Hepatocyte (in vitro differentiated cells): ENCODE results near the gene OSBPL5. TPM values are rescaled to one million over a fixed set of nuclear protein-coding genes. Genes with fewer than 3 reads are reported as not detected.

Source experiments
- DNase-seq: peaks from one replicate; pipeline ENCODE4 v3.0.0-alpha.2; 2016; ENCODE audit warnings: low spot score
- H2AFZ ChIP-seq: fragments of 200-600 bp; sonication (generic); 2 replicates; pipeline ENCODE4 v1.6.0; 2016; ENCODE audit warnings: antibody characterized with exemption, mild to moderate bottlenecking
- H3K27ac ChIP-seq: fragments of 200-600 bp; sonication (generic); 2 replicates; pipeline ENCODE4 v1.5.1; 2016; ENCODE audit warnings: mild to moderate bottlenecking
- H3K27me3 ChIP-seq: fragments of 200-600 bp; sonication (generic); 2 replicates; pipeline ENCODE4 v1.6.1; 2016
- H3K36me3 ChIP-seq: fragments of 200-600 bp; sonication (generic); replicated peaks from 2 replicates; pipeline ENCODE4 v1.5.1; 2016; ENCODE audit warnings: low read depth; ENCODE audit not compliant: insufficient read depth
- H3K4me1 ChIP-seq: fragments of 200-600 bp; sonication (generic); 2 replicates; pipeline ENCODE4 v1.5.1; 2016; ENCODE audit warnings: mild to moderate bottlenecking, moderate library complexity; ENCODE audit not compliant: insufficient read depth
- H3K4me2 ChIP-seq: fragments of 200-600 bp; sonication (generic); 2 replicates; pipeline ENCODE4 v1.6.0; 2016
- H3K4me3 ChIP-seq: fragments of 200-600 bp; sonication (generic); 2 replicates; pipeline ENCODE4 v1.5.1; 2016; ENCODE audit warnings: mild to moderate bottlenecking
- H3K79me2 ChIP-seq: fragments of 200-600 bp; sonication (generic); 2 replicates; pipeline ENCODE4 v1.6.0; 2017; ENCODE audit warnings: mild to moderate bottlenecking
- H3K9me2 ChIP-seq: fragments of 200-600 bp; sonication (generic); replicated peaks from 2 replicates; pipeline ENCODE4 v1.6.0; 2017; ENCODE audit warnings: mild to moderate bottlenecking; ENCODE audit not compliant: insufficient read depth
- H3K9me3 ChIP-seq: fragments of 200-600 bp; sonication (generic); 2 replicates; pipeline ENCODE4 v1.5.1; 2016; ENCODE audit warnings: low read depth, mild to moderate bottlenecking
- H4K20me1 ChIP-seq: fragments of 200-600 bp; sonication (generic); 2 replicates; pipeline ENCODE4 v1.6.0; 2016; ENCODE audit warnings: mild to moderate bottlenecking; ENCODE audit not compliant: insufficient read depth, poor library complexity, severe bottlenecking
- CTCF ChIP-seq: fragments of 200-600 bp; sonication (generic); IDR thresholded peaks from 2 replicates; pipeline ENCODE4 v1.5.1; 2016; ENCODE audit warnings: antibody characterized with exemption, mild to moderate bottlenecking; ENCODE audit not compliant: poor library complexity
- EZH2 ChIP-seq: fragments of 200-600 bp; sonication (generic); IDR thresholded peaks from 2 replicates; pipeline ENCODE4 v1.6.1; 2016; ENCODE audit warnings: antibody characterized with exemption, mild to moderate bottlenecking, borderline replicate concordance
- EZH2phosphoT487 ChIP-seq: fragments of 200-600 bp; sonication (generic); IDR thresholded peaks from one replicate; pipeline ENCODE4 v1.6.1; 2018; ENCODE audit warnings: antibody characterized with exemption, mild to moderate bottlenecking, low read depth, moderate library complexity; ENCODE audit not compliant: unreplicated experiment, severe bottlenecking
- WGBS: methylation state at CpG from one replicate; pipeline ENCODE4 v1.1.6; 2016; ENCODE audit warnings: low lambda C conversion rate; ENCODE audit errors: missing lambda C conversion rate; 5-methylcytosine and 5-hydroxymethylcytosine counted together
- polyA plus RNA-seq: library from polyadenylated mRNA; unstranded; fragments of >200 nt; fragmentation: Nextera tagmentation; extraction: Ambion mirVana; gene quantifications from 2 replicates; pipeline ENCODE4 v1.2.1, GENCODE V29; 2016
- total RNA-seq: library from RNA; depleted of rRNA; stranded (reverse); fragments of >200 nt; gene quantifications from 2 replicates; pipeline ENCODE4 v1.2.3, GENCODE V29; 2014

The OSBPL5 gene
- total and polyA plus RNA-seq, 2 experiments from 2014 or later, result 9.0 to 12.5 TPM

GRCh38 chr11:3160252-3161031 is 4.7 kb downstream of the OSBPL5 start:
- peak overlapping the region; percentile 20 for H3K4me3 ChIP-seq
- H2AFZ ChIP-seq, result no peak overlapping the region
- no peak for TF ChIP-seq CTCF
- TF ChIP-seq EZH2phosphoT487, result no peak
- no peak for TF ChIP-seq EZH2
- no peaks in the 10 kb centered on the region for H3K36me3 ChIP-seq
- H3K9me2 ChIP-seq, result no peaks in the 10 kb centered on the region
- no peaks in the 10 kb centered on the region for H3K9me3 ChIP-seq
- peaks cover 39% of the 10 kb centered on the region for H3K79me2 ChIP-seq
- peaks cover 16% of the 10 kb centered on the region for H4K20me1 ChIP-seq
- WGBS, result 4% methylated on average over 45 of the region's 48 CpGs
- H3K4me1 ChIP-seq, result peaks cover 25% of the 10 kb centered on the region
- peak; percentile 90 for DNase-seq
- H3K27me3 ChIP-seq, result peaks cover 3% of the 10 kb centered on the region
- H3K4me2 ChIP-seq, result peak overlapping the region; percentile 85
- H3K27ac ChIP-seq, result no peak overlapping the region

- Histone ChIP-seq H3K36me3 (no peaks in the 10 kb centered on the region), H3K4me3 (peak overlapping the region; percentile 20), H3K27me3 (peaks cover 2% of the 10 kb centered on the region), H3K27ac (no peak overlapping the region), H3K4me1 (peaks cover 32% of the 10 kb centered on the region), H3K9me2 (no peaks in the 10 kb centered on the region), H3K4me2 (peak overlapping the region; percentile 85), H3K79me2 (peaks cover 38% of the 10 kb centered on the region), H3K9me3 (no peaks in the 10 kb centered on the region), H4K20me1 (peaks cover 16% of the 10 kb centered on the region), H2AFZ (no peak overlapping the region)
- WGBS, result 60% methylated on average over 14 of the region's 14 CpGs
- peak; percentile 65 for DNase-seq
- TF ChIP-seq EZH2phosphoT487, result no peak
- no peak for TF ChIP-seq EZH2
- TF ChIP-seq CTCF, result no peak
Measured at GRCh38 chr11:3159296-3160190, 5.6 kb downstream of the OSBPL5 start.

GRCh38 chr11:3158821-3159220 is 6.3 kb downstream of the OSBPL5 start:
- H3K79me2 ChIP-seq, result peaks cover 34% of the 10 kb centered on the region
- WGBS, result 88% methylated on average over 13 of the region's 13 CpGs
- peaks cover 2% of the 10 kb centered on the region for H3K27me3 ChIP-seq
- DNase-seq, result no peak
- no peaks in the 10 kb centered on the region for H3K36me3 ChIP-seq
- peak overlapping the region; percentile 85 for H3K4me2 ChIP-seq
- no peaks in the 10 kb centered on the region for H3K9me3 ChIP-seq
- H3K9me2 ChIP-seq, result no peaks in the 10 kb centered on the region
- no peak overlapping the region for H2AFZ ChIP-seq
- H3K4me3 ChIP-seq, result no peak overlapping the region
- H3K4me1 ChIP-seq, result peaks cover 37% of the 10 kb centered on the region
- no peak overlapping the region for H3K27ac ChIP-seq
- no peak for TF ChIP-seq EZH2phosphoT487
- no peak for TF ChIP-seq CTCF
- no peak for TF ChIP-seq EZH2
- H4K20me1 ChIP-seq, result peaks cover 16% of the 10 kb centered on the region
